Measurements from ENCODE around the gene KSR2. TPM values are rescaled to one million over a fixed set of nuclear protein-coding genes. Genes with fewer than 3 reads are reported as not detected.
"Not testable (repeated sequence)": the region's sequence is repeated elsewhere in the genome, so short reads cannot be mapped to it uniquely, and the experiment has no call there.

KSR2 gene
- total RNA-seq, 1 donor from 2014 or later: not detected

DNA sequence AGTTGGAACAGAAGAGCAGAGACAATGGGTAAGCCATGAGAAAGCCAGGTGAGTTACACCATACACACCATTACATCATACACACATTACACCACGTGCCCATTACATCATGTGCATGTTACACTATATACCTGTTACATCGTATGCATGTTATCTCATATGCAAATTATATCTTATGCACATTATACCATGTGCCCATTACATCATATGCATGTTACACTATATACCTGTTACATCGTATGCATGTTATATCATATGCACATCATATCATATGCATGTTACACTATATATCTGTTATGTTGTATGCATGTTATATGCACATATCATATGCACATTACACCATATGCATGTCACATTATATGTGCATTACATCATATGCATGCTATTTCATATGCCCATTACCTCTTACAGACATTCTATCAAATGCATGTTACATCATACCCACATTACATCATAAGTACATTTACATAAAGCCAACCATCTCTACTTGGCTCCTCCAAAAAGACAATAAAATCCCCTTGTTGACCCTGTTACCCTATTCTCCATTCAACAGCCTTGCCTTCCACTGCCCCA lies 207.2 kb downstream of the KSR2 start:
- no peaks in the 10 kb centered on the region for H3K4me1 ChIP-seq
- TF ChIP-seq, protein P1, sequence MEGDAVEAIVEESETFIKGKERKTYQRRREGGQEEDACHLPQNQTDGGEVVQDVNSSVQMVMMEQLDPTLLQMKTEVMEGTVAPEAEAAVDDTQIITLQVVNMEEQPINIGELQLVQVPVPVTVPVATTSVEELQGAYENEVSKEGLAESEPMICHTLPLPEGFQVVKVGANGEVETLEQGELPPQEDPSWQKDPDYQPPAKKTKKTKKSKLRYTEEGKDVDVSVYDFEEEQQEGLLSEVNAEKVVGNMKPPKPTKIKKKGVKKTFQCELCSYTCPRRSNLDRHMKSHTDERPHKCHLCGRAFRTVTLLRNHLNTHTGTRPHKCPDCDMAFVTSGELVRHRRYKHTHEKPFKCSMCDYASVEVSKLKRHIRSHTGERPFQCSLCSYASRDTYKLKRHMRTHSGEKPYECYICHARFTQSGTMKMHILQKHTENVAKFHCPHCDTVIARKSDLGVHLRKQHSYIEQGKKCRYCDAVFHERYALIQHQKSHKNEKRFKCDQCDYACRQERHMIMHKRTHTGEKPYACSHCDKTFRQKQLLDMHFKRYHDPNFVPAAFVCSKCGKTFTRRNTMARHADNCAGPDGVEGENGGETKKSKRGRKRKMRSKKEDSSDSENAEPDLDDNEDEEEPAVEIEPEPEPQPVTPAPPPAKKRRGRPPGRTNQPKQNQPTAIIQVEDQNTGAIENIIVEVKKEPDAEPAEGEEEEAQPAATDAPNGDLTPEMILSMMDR (IDR thresholded peaks at IDR 0.05; ENCODE audit: borderline replicate concordance): no peak
- peaks cover 36% of the 10 kb centered on the region for H3K27me3 ChIP-seq (ENCODE audit: low read depth)
- intact Hi-C loops (cut with micrococcal nuclease): no loop called here
- no peaks in the 10 kb centered on the region for H3K36me3 ChIP-seq
- H3K9me3 ChIP-seq (replicated peaks): peaks cover 13% of the 10 kb centered on the region
- DNase-seq: no peak
- H3K4me3 ChIP-seq: no peak overlapping the region
- no peak overlapping the region for H3K27ac ChIP-seq (replicated peaks)

DNA sequence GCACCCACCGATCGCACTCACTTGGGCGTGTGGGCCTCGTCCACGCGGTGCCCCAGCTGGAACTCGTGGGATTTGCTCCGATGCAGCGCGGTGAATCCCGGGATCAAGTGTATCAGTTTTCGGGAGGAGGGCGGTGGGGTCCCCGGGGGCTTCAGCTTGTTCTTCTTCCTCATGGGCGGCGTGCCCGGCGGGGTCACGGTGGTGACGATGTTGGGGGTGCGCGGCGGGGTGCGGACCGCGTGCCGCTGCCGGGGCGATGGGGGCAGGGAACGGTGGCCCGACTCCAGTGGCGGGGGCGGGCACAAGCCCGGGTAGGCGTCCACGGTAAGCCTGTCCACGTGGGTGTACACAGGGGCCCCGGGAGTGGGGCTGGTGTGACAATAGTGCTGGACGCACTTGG lies 207.8 kb downstream of the KSR2 start:
- H3K36me3 ChIP-seq: no peaks in the 10 kb centered on the region
- no peak overlapping the region for H3K27ac ChIP-seq (replicated peaks)
- TF ChIP-seq, protein P1 (IDR thresholded peaks at IDR 0.05; ENCODE audit: borderline replicate concordance): no peak
- peaks cover 30% of the 10 kb centered on the region for H3K27me3 ChIP-seq (ENCODE audit: low read depth)
- H3K9me3 ChIP-seq (replicated peaks): peaks cover 12% of the 10 kb centered on the region
- no peak overlapping the region for H3K4me3 ChIP-seq
- intact Hi-C loops (cut with micrococcal nuclease): no loop called here
- DNase-seq: no peak
- H3K4me1 ChIP-seq: no peaks in the 10 kb centered on the region

DNA sequence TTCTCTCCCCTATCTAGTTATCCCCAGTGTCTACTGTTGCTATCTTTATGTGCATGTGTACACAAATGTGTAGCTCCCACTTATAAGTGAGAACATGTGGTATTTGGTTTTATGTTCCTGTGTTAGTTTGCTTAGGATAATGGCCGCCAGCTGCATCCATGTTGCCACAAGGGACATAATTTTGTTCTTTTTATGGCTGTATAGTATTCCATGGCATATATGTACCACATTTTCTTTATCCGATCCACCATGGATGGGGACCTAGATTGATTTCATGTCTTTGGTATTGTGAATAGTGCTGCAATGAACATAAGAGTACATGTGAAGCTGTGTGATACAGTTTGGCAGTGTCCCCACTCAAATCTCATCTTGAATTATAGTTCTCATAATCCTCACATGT lies 218.1 kb downstream of the KSR2 start:
- Histone ChIP-seq H3K27ac (replicated peaks) (no peak overlapping the region), H3K27me3 (ENCODE audit: low read depth) (peaks cover 26% of the 10 kb centered on the region), H3K4me1 (no peaks in the 10 kb centered on the region), H3K4me3 (no peak overlapping the region), H3K36me3 (no peaks in the 10 kb centered on the region), H3K9me3 (replicated peaks) (peaks cover 9% of the 10 kb centered on the region)
- TF ChIP-seq, protein P1 (IDR thresholded peaks at IDR 0.05; ENCODE audit: borderline replicate concordance): no peak
- intact Hi-C loops (cut with micrococcal nuclease): no loop called here
- DNase-seq: no peak

DNA sequence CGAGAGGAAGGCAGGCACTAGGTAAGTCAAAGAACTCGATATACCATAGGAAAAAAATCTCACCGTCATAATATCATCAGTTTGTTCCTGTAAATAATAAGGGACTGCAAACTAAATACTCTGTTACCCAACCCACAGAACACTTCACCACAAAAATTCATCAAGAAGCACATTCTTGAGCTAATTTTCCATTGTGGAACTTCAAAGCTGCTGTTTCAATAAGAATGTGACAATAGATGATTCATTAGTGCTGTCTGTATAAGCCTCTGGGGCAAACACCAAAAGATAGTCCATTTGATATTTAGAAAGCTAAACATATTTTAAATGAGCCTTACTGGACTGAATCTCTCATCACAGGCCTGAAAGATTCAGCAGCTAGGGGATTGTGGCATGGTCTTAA lies 219.4 kb downstream of the KSR2 start:
- no peaks in the 10 kb centered on the region for H3K4me1 ChIP-seq
- no peak overlapping the region for H3K27ac ChIP-seq (replicated peaks)
- H3K9me3 ChIP-seq (replicated peaks): peaks cover 13% of the 10 kb centered on the region
- no peaks in the 10 kb centered on the region for H3K36me3 ChIP-seq
- H3K27me3 ChIP-seq (ENCODE audit: low read depth): peaks cover 23% of the 10 kb centered on the region
- intact Hi-C loops (cut with micrococcal nuclease): no loop called here
- DNase-seq: no peak
- H3K4me3 ChIP-seq: no peak overlapping the region
- TF ChIP-seq, protein P1 (IDR thresholded peaks at IDR 0.05; ENCODE audit: borderline replicate concordance): no peak

DNA sequence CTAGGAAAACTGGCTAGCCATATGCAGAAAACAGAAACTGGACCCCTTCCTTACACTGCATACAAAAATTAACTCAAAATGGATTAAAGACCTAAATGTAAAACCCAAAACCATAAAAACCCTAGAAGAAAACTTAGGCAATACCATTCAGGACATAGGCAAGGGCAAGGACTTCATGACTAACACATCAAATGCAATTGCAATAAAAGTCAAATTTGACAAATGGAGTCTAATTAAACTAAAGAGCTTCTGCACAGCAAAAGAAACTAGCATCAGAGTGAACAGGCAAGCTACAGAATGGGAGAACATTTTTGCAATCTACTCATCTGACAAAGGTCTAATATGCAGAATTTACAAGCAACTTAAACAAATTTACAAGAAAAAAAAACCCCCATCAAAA lies 222.4 kb downstream of the KSR2 start:
- intact Hi-C loops (cut with micrococcal nuclease); H3K36me3 ChIP-seq; H3K27ac ChIP-seq (replicated peaks); H3K4me3 ChIP-seq; DNase-seq; H3K4me1 ChIP-seq: not testable (repeated sequence)
- Histone ChIP-seq H3K27me3 (ENCODE audit: low read depth) (peaks cover 11% of the 10 kb centered on the region), H3K9me3 (replicated peaks) (peaks cover 13% of the 10 kb centered on the region)

DNA sequence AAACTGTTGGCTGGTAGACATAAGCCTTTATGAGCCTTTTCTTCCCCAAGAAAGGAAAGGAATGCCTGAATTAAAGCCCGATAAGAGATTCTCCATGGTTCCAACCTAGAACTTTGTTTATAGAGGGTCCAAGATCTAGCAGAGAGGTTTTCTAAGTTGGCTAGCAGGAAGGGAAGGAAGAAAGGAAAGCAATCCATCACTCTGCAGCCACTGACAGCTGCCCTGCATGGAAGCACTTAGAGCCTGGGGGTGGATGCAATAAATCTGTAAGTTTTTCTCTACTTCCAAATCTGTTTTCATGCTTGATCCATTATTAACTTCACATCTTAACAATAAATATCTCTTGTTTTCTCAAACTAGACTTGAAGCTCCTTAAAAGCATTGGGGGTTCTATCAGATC lies 224.4 kb downstream of the KSR2 start:
- no peaks in the 10 kb centered on the region for H3K36me3 ChIP-seq
- no peak overlapping the region for H3K27ac ChIP-seq (replicated peaks)
- peaks cover 13% of the 10 kb centered on the region for H3K9me3 ChIP-seq (replicated peaks)
- DNase-seq: no peak
- TF ChIP-seq, protein P1 (IDR thresholded peaks at IDR 0.05; ENCODE audit: borderline replicate concordance): no peak
- peaks cover 6% of the 10 kb centered on the region for H3K27me3 ChIP-seq (ENCODE audit: low read depth)
- H3K4me3 ChIP-seq: no peak overlapping the region
- no peaks in the 10 kb centered on the region for H3K4me1 ChIP-seq
- intact Hi-C loops (cut with micrococcal nuclease): no loop called here
